ENCODE measurements around the gene TMEM266. TPM values are rescaled to one million over a fixed set of nuclear protein-coding genes. Genes with fewer than 3 reads are reported as not detected.

The TMEM266 gene
- total RNA-seq, 4 donors from 2014 or later, result 0.17 to 0.40 TPM; not detected in 2

DNA sequence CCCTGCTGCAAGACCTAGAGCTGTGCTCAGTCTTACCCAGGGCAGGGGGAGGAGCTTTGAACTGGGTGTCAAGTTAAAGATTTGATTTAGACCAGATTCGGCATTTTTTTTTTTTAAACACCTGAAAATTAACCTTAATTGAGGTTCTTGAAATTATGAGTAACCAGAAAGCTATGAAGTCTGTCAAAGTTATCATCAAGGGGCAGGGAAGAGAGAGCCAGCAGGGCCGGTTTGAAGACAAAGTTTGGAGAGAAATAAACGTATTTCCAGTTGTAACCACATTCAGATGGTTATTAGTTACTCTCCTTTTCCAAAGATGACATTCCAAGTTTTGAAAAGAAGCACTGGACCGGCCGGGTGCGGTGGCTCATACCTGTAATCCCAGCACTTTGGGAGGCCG lies 12.0 kb downstream of the TMEM266 start:
- peaks cover 0 to 5% (median 0%) of the 10 kb centered on the region in 4 donors for H3K27me3 ChIP-seq
- no peaks in the 10 kb centered on the region for H3K36me3 ChIP-seq
- no peak overlapping the region for H3K4me3 ChIP-seq
- WGBS, result 81% methylated on average over 7 of the region's 7 CpGs
- intact Hi-C loops (cut with DNase I), result no loop called here
- H3K4me1 ChIP-seq, result no peaks in the 10 kb centered on the region
- H3K27ac ChIP-seq (replicated peaks in 1 of 4), result no peak overlapping the region
- H3K9me3 ChIP-seq, result no peaks in the 10 kb centered on the region
- DNase-seq (ENCODE audit: extremely low spot score), result peak; percentile 10
- TF ChIP-seq, protein P1, sequence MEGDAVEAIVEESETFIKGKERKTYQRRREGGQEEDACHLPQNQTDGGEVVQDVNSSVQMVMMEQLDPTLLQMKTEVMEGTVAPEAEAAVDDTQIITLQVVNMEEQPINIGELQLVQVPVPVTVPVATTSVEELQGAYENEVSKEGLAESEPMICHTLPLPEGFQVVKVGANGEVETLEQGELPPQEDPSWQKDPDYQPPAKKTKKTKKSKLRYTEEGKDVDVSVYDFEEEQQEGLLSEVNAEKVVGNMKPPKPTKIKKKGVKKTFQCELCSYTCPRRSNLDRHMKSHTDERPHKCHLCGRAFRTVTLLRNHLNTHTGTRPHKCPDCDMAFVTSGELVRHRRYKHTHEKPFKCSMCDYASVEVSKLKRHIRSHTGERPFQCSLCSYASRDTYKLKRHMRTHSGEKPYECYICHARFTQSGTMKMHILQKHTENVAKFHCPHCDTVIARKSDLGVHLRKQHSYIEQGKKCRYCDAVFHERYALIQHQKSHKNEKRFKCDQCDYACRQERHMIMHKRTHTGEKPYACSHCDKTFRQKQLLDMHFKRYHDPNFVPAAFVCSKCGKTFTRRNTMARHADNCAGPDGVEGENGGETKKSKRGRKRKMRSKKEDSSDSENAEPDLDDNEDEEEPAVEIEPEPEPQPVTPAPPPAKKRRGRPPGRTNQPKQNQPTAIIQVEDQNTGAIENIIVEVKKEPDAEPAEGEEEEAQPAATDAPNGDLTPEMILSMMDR (IDR thresholded peaks at IDR 0.05), result no peak
- TF ChIP-seq POLR2AphosphoS5 (IDR thresholded peaks at IDR 0.05) (no peak), POLR2A (IDR thresholded peaks at IDR 0.05; ENCODE audit: low read depth) (no peak), EP300 (IDR thresholded peaks at IDR 0.05) (no peak)

DNA sequence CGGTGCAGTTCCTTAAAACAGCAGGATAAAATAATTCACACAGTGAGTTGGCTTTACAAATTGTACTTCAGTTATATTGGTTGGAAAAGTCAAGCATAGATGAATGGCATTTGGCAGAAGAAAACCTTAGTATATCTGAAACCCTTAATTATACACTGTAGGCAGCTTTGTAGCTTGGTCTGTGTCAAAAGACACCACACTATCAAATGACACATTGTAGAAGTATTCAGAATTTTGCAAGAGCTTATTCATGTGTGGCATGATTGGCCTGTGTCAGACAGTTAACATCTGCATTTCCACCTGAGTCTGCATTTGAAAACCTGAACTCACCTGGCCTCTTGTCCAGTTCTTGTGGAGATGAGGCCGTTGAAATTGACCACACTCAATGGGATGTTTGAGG lies 13.8 kb downstream of the TMEM266 start:
- Histone ChIP-seq H3K27ac (replicated peaks in 1 of 4) (no peak overlapping the region), H3K4me1 (no peaks in the 10 kb centered on the region), H3K4me3 (no peak overlapping the region), H3K9me3 (no peaks in the 10 kb centered on the region), H3K36me3 (no peaks in the 10 kb centered on the region), H3K27me3 (no peaks in the 10 kb centered on the region)
- WGBS, result 56% methylated on average over 2 of the region's 2 CpGs
- DNase-seq (ENCODE audit: extremely low spot score), result peak; percentile 19
- intact Hi-C loops (cut with DNase I), result no loop called here
- TF ChIP-seq EP300 (IDR thresholded peaks at IDR 0.05) (no peak), POLR2A (IDR thresholded peaks at IDR 0.05; ENCODE audit: low read depth) (no peak), POLR2AphosphoS5 (IDR thresholded peaks at IDR 0.05) (no peak)
- TF ChIP-seq, protein P1 (IDR thresholded peaks at IDR 0.05), result no peak

DNA sequence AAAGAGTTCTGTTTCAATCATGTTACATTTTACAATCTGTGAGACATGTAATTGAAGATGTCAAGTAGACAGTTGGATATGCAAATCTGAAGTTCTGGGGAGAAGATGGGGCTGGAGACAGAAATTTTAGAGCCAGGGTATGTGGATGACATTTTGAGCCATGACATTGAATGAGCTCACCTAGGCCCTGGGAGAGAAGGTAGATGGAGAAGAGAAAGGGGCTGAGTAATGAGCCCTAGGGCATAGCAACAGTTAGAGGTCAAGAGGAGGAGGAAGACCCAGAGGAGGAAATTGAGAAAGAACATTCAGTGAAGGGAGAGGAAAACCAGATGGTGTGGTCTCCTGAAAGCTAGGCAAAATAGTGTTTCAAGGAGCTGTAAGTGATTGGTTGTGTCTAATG lies 15.3 kb downstream of the TMEM266 start:
- intact Hi-C loops (cut with DNase I), result no loop called here
- TF ChIP-seq POLR2A (IDR thresholded peaks at IDR 0.05; ENCODE audit: low read depth), result no peak
- TF ChIP-seq EP300 (IDR thresholded peaks at IDR 0.05), result no peak
- TF ChIP-seq, protein P1 (IDR thresholded peaks at IDR 0.05), result no peak
- no peak for TF ChIP-seq POLR2AphosphoS5 (IDR thresholded peaks at IDR 0.05)
- H3K4me1 ChIP-seq, result no peaks in the 10 kb centered on the region
- H3K4me3 ChIP-seq, result no peak overlapping the region
- DNase-seq (ENCODE audit: extremely low spot score), result peak; percentile 21
- H3K9me3 ChIP-seq, result no peaks in the 10 kb centered on the region
- H3K27ac ChIP-seq (replicated peaks in 1 of 4), result no peak overlapping the region
- H3K27me3 ChIP-seq, result no peaks in the 10 kb centered on the region
- H3K36me3 ChIP-seq, result no peaks in the 10 kb centered on the region

DNA sequence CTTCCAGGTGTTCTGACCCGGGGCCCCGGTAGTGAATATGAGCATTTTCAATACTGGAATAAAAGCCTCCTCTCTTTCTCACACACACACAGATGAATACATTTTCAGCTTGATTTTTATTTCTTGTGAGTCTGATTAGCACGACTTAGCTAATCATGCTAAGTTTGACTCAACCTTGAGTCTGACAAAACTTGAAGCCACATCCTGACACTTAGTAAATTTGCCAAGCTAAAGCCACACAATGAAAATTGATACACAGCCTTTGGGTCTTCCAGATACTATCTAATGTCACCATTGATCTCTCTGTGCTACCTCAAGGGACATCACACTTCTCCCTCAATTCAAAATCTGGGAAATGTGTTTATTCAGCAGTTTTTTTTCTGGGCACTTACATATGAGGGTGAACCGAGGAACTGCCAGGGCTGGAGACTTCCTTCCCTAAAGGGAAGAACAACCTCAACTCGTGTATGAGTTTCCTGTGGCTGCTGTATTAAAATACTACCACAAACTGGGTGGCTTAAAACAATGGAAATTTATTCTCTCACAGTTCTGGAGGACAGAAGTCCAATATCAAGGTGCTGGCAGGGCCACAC lies 18.6 kb downstream of the TMEM266 start:
- DNase-seq (ENCODE audit: extremely low spot score), result no peak
- 84% methylated on average over 5 of the region's 5 CpGs for WGBS
- no peak overlapping the region for H3K27ac ChIP-seq (replicated peaks in 1 of 4)
- TF ChIP-seq POLR2AphosphoS5 (IDR thresholded peaks at IDR 0.05) (no peak), POLR2A (IDR thresholded peaks at IDR 0.05; ENCODE audit: low read depth) (no peak), EP300 (IDR thresholded peaks at IDR 0.05) (no peak)
- TF ChIP-seq, protein P1 (IDR thresholded peaks at IDR 0.05), result no peak
- H3K27me3 ChIP-seq, result no peaks in the 10 kb centered on the region
- H3K9me3 ChIP-seq, result no peaks in the 10 kb centered on the region
- H3K4me3 ChIP-seq, result no peak overlapping the region
- no peaks in the 10 kb centered on the region for H3K36me3 ChIP-seq
- intact Hi-C loops (cut with DNase I), result no loop called here
- H3K4me1 ChIP-seq, result no peaks in the 10 kb centered on the region

DNA sequence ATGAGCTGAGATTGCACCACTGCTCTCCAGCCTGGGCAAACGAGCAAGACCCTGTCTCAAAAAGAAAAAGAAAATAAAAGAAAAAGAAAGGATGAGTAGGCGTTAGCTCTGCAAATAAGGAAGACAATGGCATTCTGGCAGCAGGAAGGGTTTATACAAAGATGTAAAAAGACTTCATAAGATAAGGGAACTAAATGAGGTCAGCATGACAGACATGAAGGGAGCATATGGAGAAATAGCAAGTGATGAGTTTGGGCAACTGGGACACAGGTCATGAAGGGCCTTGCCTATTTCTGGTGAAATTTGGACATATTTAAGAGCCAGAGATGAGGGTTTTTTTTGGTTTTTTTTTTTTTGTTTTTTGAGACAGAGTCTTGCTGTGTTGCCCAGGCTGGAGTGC lies 24.5 kb downstream of the TMEM266 start:
- no peaks in the 10 kb centered on the region for H3K9me3 ChIP-seq
- no peaks in the 10 kb centered on the region for H3K27me3 ChIP-seq
- no peaks in the 10 kb centered on the region for H3K4me1 ChIP-seq
- WGBS, result 70% methylated on average over 2 of the region's 2 CpGs
- TF ChIP-seq EP300 (IDR thresholded peaks at IDR 0.05) (no peak), POLR2AphosphoS5 (IDR thresholded peaks at IDR 0.05) (no peak), POLR2A (IDR thresholded peaks at IDR 0.05; ENCODE audit: low read depth) (no peak)
- TF ChIP-seq, protein P1 (IDR thresholded peaks at IDR 0.05), result no peak
- no peaks in the 10 kb centered on the region for H3K36me3 ChIP-seq
- no peak for DNase-seq (ENCODE audit: extremely low spot score)
- no peak overlapping the region for H3K4me3 ChIP-seq
- H3K27ac ChIP-seq (replicated peaks in 1 of 4), result no peak overlapping the region
- intact Hi-C loops (cut with DNase I), result no loop called here
